ENCODE measurements around the gene RBM7. TPM values are rescaled to one million over a fixed set of nuclear protein-coding genes. Genes with fewer than 3 reads are reported as not detected.

Gene RBM7
- total RNA-seq, 5 donors from 2014 or later (not counting 1 experiment from before 2014, with no cell fraction given) = 21.1 to 70.0 (median 24.5) TPM

DNA sequence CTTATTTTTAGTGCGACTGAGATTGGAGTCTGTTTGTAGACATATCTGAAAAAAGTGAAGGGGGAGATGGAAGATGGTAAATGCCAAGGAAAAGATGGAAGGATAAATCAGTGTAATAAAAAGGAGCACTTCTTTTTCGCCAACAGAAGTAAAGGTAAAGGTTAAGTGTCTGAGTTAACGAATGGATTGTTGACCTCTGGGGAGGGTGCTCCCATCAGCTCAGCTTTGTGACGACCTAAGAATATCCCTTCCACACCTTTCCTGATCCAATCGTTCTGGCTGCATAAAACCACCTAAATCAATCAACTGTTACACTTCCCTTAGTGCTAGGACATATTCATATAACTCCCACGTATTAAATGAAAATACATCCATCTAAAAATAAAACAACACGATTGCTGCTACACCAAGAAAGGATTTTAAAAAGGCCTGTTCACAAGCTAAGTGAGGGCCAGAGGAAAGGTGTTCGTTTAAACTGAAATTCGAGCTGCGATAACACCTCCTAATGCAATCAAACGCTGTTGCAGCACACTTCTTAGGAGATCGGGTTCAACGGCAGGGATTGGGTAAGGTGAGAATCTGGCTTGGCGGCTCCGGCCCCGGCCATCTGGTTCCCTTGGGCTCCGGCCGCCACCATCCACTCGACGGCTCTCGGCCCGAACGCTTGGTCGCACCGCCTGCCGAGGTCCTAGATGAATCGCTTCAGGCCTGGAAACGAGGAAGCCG lies 813 bp upstream of the RBM7 start:
- Histone ChIP-seq H3K27ac (ENCODE audit: low read length) (peak overlapping the region; percentile 95), H3K27me3 (replicated peaks in 1 of 2; ENCODE audit: control insufficient read depth in 2 of 2, extremely low read depth in 1 of 2, insufficient read depth in 2 of 2, low read length in 1 of 2) (no peaks in the 10 kb centered on the region), H3K4me3 (ENCODE audit: control insufficient read depth in 1 of 2, extremely low read depth in 1 of 2, low read length in 1 of 2) (peak overlapping the region; percentile 88 to 94), H3K4me1 (ENCODE audit: control insufficient read depth in 1 of 2, extremely low read depth in 1 of 2, insufficient read depth in 2 of 2, low read length in 2 of 2) (peaks cover 9 to 17% of the 10 kb centered on the region in 2 experiments), H3K36me3 (ENCODE audit: control insufficient read depth in 2 of 2, extremely low read depth in 1 of 2, insufficient read depth in 1 of 2, low read length in 1 of 2) (peaks cover 0 to 15% of the 10 kb centered on the region in 2 donors), H3K9me3 (no peaks in the 10 kb centered on the region)
- ATAC-seq (replicated peaks in 1 of 4) = peak; percentile 10 to 18 (median 16)
- peaks cover 14% of the 10 kb centered on the region for H3K36me3 Mint-ChIP-seq
- no peak for DNase-seq
- peak overlapping the region; percentile 99 for H3K27ac Mint-ChIP-seq
- peaks cover 53 to 59% (median 57%) of the 10 kb centered on the region in 3 donors for H3K4me1 Mint-ChIP-seq
- ChIA-PET POLR2A (interaction anchor here in 1 of 2 donors (0.5 kb wide), 1 partner anchor 199 kb away, joined by 3 read pairs; no protein-coding TSS in a partner anchor), CTCF (interaction anchor here in 1 of 2 donors (1.1 to 1.7 kb wide), 2 partner anchors 40 to 119 kb away, joined by 3 to 7 read pairs; partner anchors contain the start of gene REXO2)
- 3% methylated on average over 23 of the region's 29 CpGs for WGBS (ENCODE audit: insufficient coverage)
- H3K9me3 Mint-ChIP-seq = no peaks in the 10 kb centered on the region
- H3K4me3 Mint-ChIP-seq = peak overlapping the region; percentile 95 to 97 (median 95)
- H3K27me3 Mint-ChIP-seq = no peaks in the 10 kb centered on the region

DNA sequence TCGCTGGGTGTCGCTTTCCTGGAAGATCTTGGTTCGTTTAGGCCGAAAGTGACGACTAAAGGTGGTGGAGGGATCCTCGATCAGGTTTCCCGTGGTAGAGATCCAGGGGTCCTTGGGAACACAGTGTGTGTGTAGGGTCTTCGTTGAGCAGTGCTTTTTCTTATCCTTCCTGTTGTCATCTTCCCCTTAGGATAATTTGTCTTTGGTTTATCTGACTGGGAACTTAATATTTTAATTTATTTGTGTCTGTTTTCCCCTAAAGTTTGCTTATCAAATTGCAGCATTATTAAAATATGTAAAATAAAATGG lies 403 bp downstream of the RBM7 start:
- no peaks in the 10 kb centered on the region for H3K9me3 Mint-ChIP-seq
- H3K9me3 ChIP-seq = no peaks in the 10 kb centered on the region
- H3K27me3 ChIP-seq (replicated peaks in 1 of 2; ENCODE audit: control insufficient read depth in 2 of 2, extremely low read depth in 1 of 2, insufficient read depth in 2 of 2, low read length in 1 of 2) = no peaks in the 10 kb centered on the region
- CTCF ChIA-PET = interaction anchor here (0.6 to 1.7 kb wide), 4 partner anchors 38 to 504 kb away, joined by 3 to 7 read pairs (median 3); partner anchors contain the start of gene REXO2 (in 1 of the 2)
- DNase-seq = no peak
- H3K4me1 ChIP-seq (ENCODE audit: control insufficient read depth in 1 of 2, extremely low read depth in 1 of 2, insufficient read depth in 2 of 2, low read length in 2 of 2) = peaks cover 9 to 17% of the 10 kb centered on the region in 2 experiments
- peak overlapping the region; percentile 88 to 94 for H3K4me3 ChIP-seq (ENCODE audit: control insufficient read depth in 1 of 2, extremely low read depth in 1 of 2, low read length in 1 of 2)
- no peak for ATAC-seq (replicated peaks in 1 of 4)
- no peaks in the 10 kb centered on the region for H3K27me3 Mint-ChIP-seq
- H3K27ac Mint-ChIP-seq = peak overlapping the region; percentile 99
- peaks cover 20% of the 10 kb centered on the region for H3K36me3 Mint-ChIP-seq
- H3K36me3 ChIP-seq (ENCODE audit: control insufficient read depth in 2 of 2, extremely low read depth in 1 of 2, insufficient read depth in 1 of 2, low read length in 1 of 2) = peaks cover 0 to 26% of the 10 kb centered on the region in 2 donors
- 0% methylated on average over 5 of the region's 8 CpGs for WGBS (ENCODE audit: insufficient coverage)
- POLR2A ChIA-PET = interaction anchor here (0.6 to 1.0 kb wide), 4 partner anchors 38 to 1885 kb away, joined by 3 to 5 read pairs (median 4); partner anchors contain the start of gene REXO2 (in 2 of the 2)
- peak overlapping the region; percentile 95 to 97 (median 95) for H3K4me3 Mint-ChIP-seq
- peak overlapping the region; percentile 95 for H3K27ac ChIP-seq (ENCODE audit: low read length)
- H3K4me1 Mint-ChIP-seq = peaks cover 64 to 69% (median 69%) of the 10 kb centered on the region in 3 donors

DNA sequence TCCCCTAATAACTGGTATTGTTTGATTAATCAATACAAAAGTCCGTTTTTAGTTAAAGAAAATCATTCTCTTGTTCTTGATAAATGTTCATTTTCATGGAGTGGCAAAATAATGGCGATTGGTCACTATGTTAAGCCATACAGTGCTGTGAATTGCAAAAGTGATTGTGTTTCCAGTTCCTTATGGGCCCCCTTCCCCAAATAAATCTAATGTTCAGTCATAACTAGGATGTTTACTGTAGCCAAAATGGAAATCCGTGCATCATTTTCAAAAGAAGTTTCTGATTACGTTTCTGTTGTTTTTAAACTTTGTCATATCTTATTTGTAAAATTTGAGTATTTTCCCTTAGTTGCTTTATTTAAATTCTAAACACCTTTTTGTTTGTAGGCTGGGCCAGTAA lies 845 bp downstream of the RBM7 start:
- H3K4me3 Mint-ChIP-seq = peak overlapping the region; percentile 95 to 97 (median 95)
- POLR2A ChIA-PET = no interaction called here
- peaks cover 0 to 31% of the 10 kb centered on the region in 2 donors for H3K36me3 ChIP-seq (ENCODE audit: control insufficient read depth in 2 of 2, extremely low read depth in 1 of 2, insufficient read depth in 1 of 2, low read length in 1 of 2)
- no peaks in the 10 kb centered on the region for H3K9me3 Mint-ChIP-seq
- peak overlapping the region; percentile 99 for H3K27ac Mint-ChIP-seq
- H3K4me1 ChIP-seq (ENCODE audit: control insufficient read depth in 1 of 2, extremely low read depth in 1 of 2, insufficient read depth in 2 of 2, low read length in 2 of 2) = peaks cover 9 to 17% of the 10 kb centered on the region in 2 experiments
- peak overlapping the region; percentile 95 for H3K27ac ChIP-seq (ENCODE audit: low read length)
- H3K9me3 ChIP-seq = no peaks in the 10 kb centered on the region
- H3K27me3 ChIP-seq (replicated peaks in 1 of 2; ENCODE audit: control insufficient read depth in 2 of 2, extremely low read depth in 1 of 2, insufficient read depth in 2 of 2, low read length in 1 of 2) = no peaks in the 10 kb centered on the region
- no CpG with 5 or more reads among the region's 4 CpGs for WGBS (ENCODE audit: insufficient coverage)
- CTCF ChIA-PET = no interaction called here
- H3K4me1 Mint-ChIP-seq = peaks cover 67 to 73% (median 69%) of the 10 kb centered on the region in 3 donors
- ATAC-seq (replicated peaks in 1 of 4) (no peak), DNase-seq (peak in 1 of 35 experiments; percentile 8)
- peaks cover 23% of the 10 kb centered on the region for H3K36me3 Mint-ChIP-seq
- peak overlapping the region; percentile 88 to 94 for H3K4me3 ChIP-seq (ENCODE audit: control insufficient read depth in 1 of 2, extremely low read depth in 1 of 2, low read length in 1 of 2)
- H3K27me3 Mint-ChIP-seq = no peaks in the 10 kb centered on the region

DNA sequence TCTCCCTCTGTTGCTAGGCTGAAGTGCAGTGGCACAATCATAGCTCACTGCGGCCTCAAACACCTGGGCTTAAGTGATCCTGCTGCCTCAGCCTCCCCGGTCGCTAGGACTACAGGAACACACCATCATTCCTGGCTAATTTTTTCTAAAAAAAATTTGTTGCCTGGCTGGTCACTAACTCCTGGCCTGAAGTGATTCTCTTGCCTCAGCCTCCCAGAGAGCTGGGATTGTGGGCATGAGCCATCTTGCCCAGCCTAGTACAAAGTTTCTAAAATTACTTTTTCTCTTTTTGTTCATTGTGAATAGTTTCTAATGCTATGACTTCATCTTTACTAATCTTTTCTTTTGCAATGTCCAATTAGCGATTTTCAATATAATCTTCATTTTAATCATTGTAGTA lies 12.5 kb downstream of the RBM7 start:
- H3K27ac Mint-ChIP-seq = no peak overlapping the region
- no peaks in the 10 kb centered on the region for H3K9me3 ChIP-seq
- no peaks in the 10 kb centered on the region for H3K27me3 ChIP-seq (replicated peaks in 1 of 2; ENCODE audit: control insufficient read depth in 2 of 2, extremely low read depth in 1 of 2, insufficient read depth in 2 of 2, low read length in 1 of 2)
- POLR2A ChIA-PET = no interaction called here
- H3K27me3 Mint-ChIP-seq = no peaks in the 10 kb centered on the region
- H3K27ac ChIP-seq (ENCODE audit: low read length) = no peak overlapping the region
- ATAC-seq (replicated peaks in 1 of 4) (no peak), DNase-seq (no peak)
- H3K36me3 Mint-ChIP-seq = peaks cover 9% of the 10 kb centered on the region
- H3K4me1 ChIP-seq (ENCODE audit: control insufficient read depth in 1 of 2, extremely low read depth in 1 of 2, insufficient read depth in 2 of 2, low read length in 2 of 2) = no peaks in the 10 kb centered on the region
- peaks cover 0 to 22% of the 10 kb centered on the region in 2 donors for H3K36me3 ChIP-seq (ENCODE audit: control insufficient read depth in 2 of 2, extremely low read depth in 1 of 2, insufficient read depth in 1 of 2, low read length in 1 of 2)
- no peak overlapping the region for H3K4me3 ChIP-seq (ENCODE audit: control insufficient read depth in 1 of 2, extremely low read depth in 1 of 2, low read length in 1 of 2)
- CTCF ChIA-PET = no interaction called here
- no peak overlapping the region for H3K4me3 Mint-ChIP-seq
- no CpG with 5 or more reads among the region's 4 CpGs for WGBS (ENCODE audit: insufficient coverage)
- H3K4me1 Mint-ChIP-seq = no peaks in the 10 kb centered on the region
- H3K9me3 Mint-ChIP-seq = no peaks in the 10 kb centered on the region

DNA sequence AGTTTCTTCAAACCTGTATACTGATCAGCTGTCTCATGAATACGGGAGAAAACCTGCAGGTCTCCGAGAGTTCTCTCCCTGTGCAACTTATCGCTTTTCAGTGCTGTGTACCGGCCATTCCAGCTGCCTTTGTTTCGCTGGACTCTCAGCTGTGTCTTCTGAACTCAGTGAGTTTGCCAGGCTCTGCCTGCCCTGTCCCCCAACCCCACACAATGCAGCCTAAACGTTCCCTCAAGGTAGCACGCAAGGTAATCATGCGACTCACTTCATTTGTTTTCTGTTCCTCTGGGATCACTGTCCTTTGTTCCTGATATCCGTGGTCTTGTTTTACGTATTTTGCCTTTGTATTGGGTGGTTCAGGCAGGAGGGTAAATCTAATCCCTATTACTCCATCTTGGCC lies 13.5 kb downstream of the RBM7 start:
- ChIA-PET CTCF (no interaction called here), POLR2A (no interaction called here)
- Mint-ChIP-seq H3K4me1 (no peaks in the 10 kb centered on the region), H3K27me3 (no peaks in the 10 kb centered on the region), H3K4me3 (no peak overlapping the region), H3K27ac (no peak overlapping the region), H3K9me3 (no peaks in the 10 kb centered on the region), H3K36me3 (peaks cover 7% of the 10 kb centered on the region)
- peaks cover 0 to 18% of the 10 kb centered on the region in 2 donors for H3K36me3 ChIP-seq (ENCODE audit: control insufficient read depth in 2 of 2, extremely low read depth in 1 of 2, insufficient read depth in 1 of 2, low read length in 1 of 2)
- no peak overlapping the region for H3K4me3 ChIP-seq (ENCODE audit: control insufficient read depth in 1 of 2, extremely low read depth in 1 of 2, low read length in 1 of 2)
- DNase-seq (no peak), ATAC-seq (replicated peaks in 1 of 4) (no peak)
- no peak overlapping the region for H3K27ac ChIP-seq (ENCODE audit: low read length)
- no peaks in the 10 kb centered on the region for H3K4me1 ChIP-seq (ENCODE audit: control insufficient read depth in 1 of 2, extremely low read depth in 1 of 2, insufficient read depth in 2 of 2, low read length in 2 of 2)
- WGBS (ENCODE audit: insufficient coverage) = 98% methylated on average over 5 of the region's 10 CpGs
- H3K9me3 ChIP-seq = no peaks in the 10 kb centered on the region
- H3K27me3 ChIP-seq (replicated peaks in 1 of 2; ENCODE audit: control insufficient read depth in 2 of 2, extremely low read depth in 1 of 2, insufficient read depth in 2 of 2, low read length in 1 of 2) = no peaks in the 10 kb centered on the region

DNA sequence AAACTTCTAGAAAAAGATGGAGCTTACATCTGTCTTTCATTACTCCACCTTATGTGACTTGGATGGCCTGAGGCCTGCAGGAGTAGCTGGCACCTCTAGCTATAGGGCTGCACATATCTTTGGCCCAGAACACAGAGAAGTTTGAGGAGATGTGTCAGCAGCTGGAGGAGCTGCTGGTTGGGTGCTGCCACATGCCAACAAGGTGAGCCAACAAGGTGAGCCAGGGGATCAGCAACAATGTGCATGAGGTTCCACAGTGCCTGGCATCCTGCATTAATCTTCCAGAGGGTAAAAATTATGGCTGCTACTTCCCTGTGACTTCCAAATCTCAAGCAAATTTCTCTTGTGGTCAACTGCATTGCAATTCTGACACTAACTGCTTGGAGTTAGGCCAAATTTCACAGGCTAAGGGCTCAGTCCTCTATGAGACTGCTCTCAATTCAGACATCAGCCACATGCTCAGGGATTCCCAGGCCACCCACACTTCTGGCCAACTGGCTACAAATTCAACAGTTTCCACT lies 16.0 kb downstream of the RBM7 start:
- Mint-ChIP-seq H3K4me1 (no peaks in the 10 kb centered on the region), H3K27ac (no peak overlapping the region), H3K4me3 (no peak overlapping the region), H3K9me3 (no peaks in the 10 kb centered on the region), H3K27me3 (no peaks in the 10 kb centered on the region), H3K36me3 (no peaks in the 10 kb centered on the region)
- no peak for DNase-seq
- ChIA-PET CTCF (no interaction called here), POLR2A (interaction anchor here in 1 of 2 donors (0.6 kb wide), 1 partner anchor 270 kb away, joined by 6 read pairs; no protein-coding TSS in a partner anchor)
- Histone ChIP-seq H3K4me3 (ENCODE audit: control insufficient read depth in 1 of 2, extremely low read depth in 1 of 2, low read length in 1 of 2) (no peak overlapping the region), H3K27ac (ENCODE audit: low read length) (no peak overlapping the region), H3K27me3 (replicated peaks in 1 of 2; ENCODE audit: control insufficient read depth in 2 of 2, extremely low read depth in 1 of 2, insufficient read depth in 2 of 2, low read length in 1 of 2) (no peaks in the 10 kb centered on the region), H3K9me3 (no peaks in the 10 kb centered on the region), H3K36me3 (ENCODE audit: control insufficient read depth in 2 of 2, extremely low read depth in 1 of 2, insufficient read depth in 1 of 2, low read length in 1 of 2) (peaks cover 0 to 3% of the 10 kb centered on the region in 2 donors), H3K4me1 (ENCODE audit: control insufficient read depth in 1 of 2, extremely low read depth in 1 of 2, insufficient read depth in 2 of 2, low read length in 2 of 2) (no peaks in the 10 kb centered on the region)
- ATAC-seq (replicated peaks in 1 of 4) = no peak

Data from T-cell (primary cell).